HG03196 (cell line): ENCODE data around the gene PCNX4.

Source experiments
- ATAC-seq: cut with Tn5 transposase; IDR thresholded peaks from one replicate; pipeline ENCODE4 v1.9.1; 2021; ENCODE audit not compliant: unreplicated experiment

PCNX4 gene

DNA sequence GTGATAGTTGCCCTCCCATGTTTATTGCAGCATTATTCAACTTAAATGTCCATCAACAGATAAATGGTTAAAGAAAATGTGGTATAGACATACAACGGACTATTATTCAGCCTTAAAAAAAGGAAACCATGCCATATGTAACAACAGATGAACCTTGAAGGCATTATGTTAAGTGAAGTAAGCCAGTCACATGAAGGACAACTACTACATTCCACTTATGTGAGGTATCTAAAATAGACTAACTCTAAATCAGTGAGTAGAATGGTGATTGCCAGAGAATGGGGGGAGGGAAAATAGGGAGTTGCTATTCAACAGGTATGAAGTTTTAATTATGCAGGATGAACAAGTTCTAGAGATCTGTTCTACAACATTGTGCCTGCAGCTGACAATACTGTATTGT, 10.1 kb downstream of the PCNX4 start:
- ATAC-seq, result no peak

DNA sequence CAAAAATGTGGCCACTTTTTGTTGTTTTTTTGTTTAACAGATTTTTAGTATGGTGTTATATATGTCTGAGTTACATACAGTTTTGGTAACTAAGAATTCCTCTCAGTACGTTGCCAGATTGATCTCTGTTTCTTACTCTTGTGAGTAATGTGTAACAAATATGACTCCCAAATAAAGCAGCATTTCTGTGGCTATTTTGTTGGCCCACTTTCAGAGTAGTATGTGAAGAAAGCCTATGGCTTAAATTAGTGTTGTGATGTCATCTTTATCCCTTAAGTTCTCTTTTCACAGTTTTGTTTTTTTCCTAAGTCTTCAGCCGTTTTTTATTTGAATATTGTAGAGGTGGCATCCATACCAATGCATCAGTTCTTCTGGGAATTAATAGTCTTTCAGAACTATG, 10.7 kb downstream of the PCNX4 start:
- ATAC-seq, result no peak

GRCh38 chr14:60106339-60106738, 14.6 kb downstream of the PCNX4 start:
- no peak for ATAC-seq

- no peak for ATAC-seq
Observed at GRCh38 chr14:60107477-60107876, 15.8 kb downstream of the PCNX4 start.

DNA sequence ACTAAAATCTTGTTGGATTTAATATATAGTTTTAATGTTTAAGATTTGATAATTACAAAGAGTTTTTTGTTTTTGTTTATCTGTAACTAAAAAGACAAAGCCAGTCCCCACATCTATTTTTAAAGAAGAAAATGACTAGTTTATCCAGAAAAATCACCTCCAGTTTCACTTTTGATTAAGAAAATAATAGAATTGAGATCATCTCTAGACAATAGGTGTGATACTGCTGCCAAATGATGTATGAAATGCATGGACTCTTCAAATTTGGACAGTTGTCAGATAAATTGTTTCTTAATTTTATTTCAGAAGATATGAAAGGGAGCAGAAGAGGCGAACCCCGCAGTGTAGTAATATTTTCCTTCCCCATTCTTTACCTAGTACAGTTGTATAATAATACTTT, 20.0 kb downstream of the PCNX4 start:
- ATAC-seq, result no peak

GRCh38 chr14:60114881-60115280, 23.2 kb downstream of the PCNX4 start:
- no peak for ATAC-seq

DNA sequence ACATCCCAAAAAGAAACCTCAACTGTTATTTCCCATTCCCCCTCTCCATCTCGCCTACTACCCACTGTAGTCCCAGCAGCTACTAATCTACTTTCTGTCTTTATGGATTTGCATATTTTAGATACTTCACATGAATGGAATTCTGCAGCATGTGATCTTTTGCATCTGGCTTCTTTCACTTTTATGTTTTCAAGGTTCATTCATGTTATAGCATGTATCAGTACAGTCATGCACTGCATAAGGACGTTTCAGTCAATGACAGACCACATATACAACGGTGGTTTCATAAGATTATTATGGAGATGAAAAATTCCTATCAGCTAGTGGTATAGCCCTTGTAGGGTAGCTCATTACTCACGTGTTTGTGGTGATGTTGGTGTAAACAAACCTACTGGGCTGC, 24.5 kb downstream of the PCNX4 start:
- ATAC-seq, result no peak

GRCh38 chr14:60125918-60126317, 34.2 kb downstream of the PCNX4 start:
- ATAC-seq, result no peak

DNA sequence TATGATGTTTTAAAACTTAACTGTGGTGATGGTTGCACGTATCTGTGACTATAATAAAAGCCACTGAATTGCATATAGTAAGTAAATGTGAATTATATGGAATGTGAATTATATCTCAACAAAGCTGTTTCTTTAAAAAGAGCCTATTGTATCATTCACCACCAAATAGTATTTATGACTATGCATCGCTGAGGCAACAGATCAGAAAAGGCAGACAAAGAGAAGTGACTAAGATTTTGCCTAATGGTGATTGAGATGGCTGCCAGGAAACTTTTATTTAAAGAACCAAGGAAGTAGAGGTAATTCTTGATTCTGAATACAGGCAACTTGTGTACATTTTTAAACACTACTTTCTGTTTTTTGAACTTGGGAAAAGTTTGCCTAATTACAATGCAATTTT, 41.8 kb downstream of the PCNX4 start:
- no peak for ATAC-seq

DNA sequence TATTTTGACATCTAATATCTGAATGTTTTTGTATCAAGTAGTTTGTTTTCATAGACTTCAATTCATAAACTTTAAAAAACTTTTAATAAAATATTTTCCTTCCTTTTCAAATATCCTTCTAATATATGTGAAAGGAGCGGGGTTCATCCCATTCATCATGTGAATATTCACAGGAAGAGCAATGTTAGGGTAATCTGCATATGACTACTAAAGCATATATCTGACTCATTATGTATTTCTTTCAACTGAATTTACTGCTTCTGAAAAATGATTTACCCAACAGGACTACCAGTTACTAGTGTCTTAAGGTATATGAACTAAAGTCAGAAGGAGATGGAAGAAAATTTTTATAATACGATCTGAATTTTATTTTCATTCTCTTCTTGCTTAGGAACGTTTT, 43.0 kb downstream of the PCNX4 start:
- ATAC-seq, result no peak

GRCh38 chr14:60151715-60152114, 60.0 kb downstream of the PCNX4 start:
- ATAC-seq, result peak; percentile 87

DNA sequence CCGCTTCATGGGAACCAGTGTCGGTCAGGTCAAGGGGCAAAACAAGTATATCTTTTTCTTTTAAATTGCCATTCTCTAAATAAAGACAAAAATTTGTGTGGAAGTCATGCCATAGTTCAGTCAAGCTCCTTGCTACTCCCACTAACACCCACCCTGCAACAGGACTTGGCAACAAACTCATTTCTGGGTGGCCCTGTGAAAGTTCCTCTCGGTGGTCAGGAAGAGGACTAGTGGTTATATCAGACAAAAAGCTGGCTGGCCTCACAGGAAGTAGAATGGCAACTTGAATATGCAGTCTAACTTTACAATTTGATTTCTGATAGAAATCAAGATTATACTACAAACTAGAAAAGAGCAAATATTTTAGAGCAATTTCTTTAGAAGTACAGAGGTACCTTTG, 62.3 kb downstream of the PCNX4 start:
- ATAC-seq, result no peak

DNA sequence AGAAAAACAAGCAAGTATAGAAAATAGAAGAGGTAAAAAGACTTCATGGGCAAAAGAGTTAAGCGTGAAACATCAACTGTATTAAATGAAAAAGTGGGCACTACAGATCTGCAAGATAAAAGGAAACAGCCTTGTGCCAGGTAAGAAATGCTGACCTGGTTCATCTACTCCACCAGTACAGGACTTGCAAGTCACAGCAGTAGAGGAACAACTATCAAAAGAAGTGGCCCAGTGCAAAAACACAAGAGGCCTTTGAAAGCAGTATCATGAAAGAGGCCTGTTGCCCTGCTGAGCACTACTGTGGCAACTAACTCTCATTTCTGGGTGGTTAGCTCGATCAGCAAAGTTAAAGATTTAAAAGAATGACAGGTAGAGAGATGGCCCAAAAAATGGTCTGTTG, 62.9 kb downstream of the PCNX4 start:
- ATAC-seq, result no peak

GRCh38 chr14:60160422-60160821, 68.7 kb downstream of the PCNX4 start:
- ATAC-seq, result no peak

DNA sequence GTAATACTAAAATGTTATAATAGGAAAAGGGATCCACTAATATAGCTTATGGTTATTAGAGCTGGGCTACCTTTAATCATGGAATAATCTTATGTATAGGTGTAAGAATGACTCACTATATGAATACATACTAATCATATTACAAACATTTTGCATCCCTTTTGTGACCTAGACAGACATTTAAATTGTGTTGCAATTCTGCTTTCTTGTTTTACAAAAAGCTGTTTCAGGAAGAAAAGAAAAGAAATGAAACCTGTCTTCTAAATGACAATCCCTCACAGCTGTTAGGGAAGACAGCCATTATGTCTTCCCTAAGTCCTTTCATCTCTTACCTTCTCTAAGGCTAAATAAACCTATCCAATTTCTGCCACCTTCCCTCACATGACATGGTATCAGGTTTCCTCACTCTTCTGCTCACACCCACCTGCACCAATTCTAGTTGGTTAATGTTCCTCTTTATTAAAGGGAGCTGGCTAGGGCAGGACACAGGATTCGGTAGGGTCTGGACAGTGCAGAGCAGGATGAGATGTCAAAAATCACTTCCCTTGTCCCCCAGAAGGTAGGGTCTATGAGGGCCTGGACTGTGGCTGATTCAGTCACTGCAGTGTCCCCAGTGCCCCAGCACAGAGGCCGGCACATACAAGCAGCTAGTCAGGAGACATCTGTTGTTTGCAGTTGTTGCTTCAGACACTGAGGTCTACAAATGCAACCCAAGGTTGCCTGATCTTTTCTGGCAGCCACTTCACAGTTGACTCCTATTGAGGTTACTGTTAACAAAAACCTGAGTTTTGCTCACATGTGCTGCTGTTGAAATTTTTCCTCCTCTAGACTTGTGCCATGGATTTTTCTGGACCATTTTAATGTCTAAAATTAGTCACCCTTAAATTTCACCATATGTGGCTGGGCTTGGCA, 69.7 kb downstream of the PCNX4 start:
- no peak for ATAC-seq

DNA sequence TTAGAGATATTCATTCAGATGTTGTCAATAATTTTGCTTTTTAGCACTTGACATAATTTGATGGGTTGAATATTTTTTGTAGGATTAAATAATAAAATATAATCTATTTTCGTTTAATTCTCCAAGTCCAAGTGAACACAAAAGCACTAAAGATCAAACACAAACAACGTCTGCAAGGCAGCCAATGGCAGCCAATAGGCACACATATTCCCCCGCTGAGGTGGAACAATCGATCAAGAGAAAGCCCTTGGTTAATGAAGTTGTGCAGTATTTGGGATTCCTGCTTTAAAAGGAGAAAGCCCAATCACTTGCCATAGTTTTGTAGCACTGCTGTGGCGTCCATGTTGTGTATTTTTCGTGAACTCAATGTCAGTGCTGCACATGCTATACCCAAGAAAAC, 72.0 kb downstream of the PCNX4 start:
- ATAC-seq, result no peak

GRCh38 chr14:60164404-60164711, 72.6 kb downstream of the PCNX4 start:
- no peak for ATAC-seq

- ATAC-seq, result peak; percentile 91
Observed at GRCh38 chr14:60164712-60165546, 73.2 kb downstream of the PCNX4 start, which contains the start of gene DHRS7. TSS of gene DHRS7 (minus strand) at chr14:60165398. CDS start at chr14:60165309, 89 bp downstream.

DNA sequence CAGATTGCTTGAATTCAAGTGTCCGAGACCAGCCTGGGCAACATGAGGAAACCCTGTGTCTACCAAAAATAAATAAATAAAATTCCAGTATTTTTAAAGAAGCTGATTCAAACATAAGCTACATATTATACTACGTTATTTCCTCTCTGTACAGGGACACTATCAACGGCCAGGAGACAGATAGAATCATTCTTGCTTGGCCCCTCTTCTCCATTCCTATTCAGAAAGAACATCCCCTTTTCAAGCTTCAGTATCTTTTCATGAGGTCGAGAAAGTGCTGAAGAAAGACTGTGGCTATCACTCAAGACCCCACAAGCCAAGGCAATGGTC, 73.8 kb downstream of the PCNX4 start:
- peak; percentile 1 for ATAC-seq

GRCh38 chr14:60166142-60166541, 74.4 kb downstream of the PCNX4 start:
- no peak for ATAC-seq

DNA sequence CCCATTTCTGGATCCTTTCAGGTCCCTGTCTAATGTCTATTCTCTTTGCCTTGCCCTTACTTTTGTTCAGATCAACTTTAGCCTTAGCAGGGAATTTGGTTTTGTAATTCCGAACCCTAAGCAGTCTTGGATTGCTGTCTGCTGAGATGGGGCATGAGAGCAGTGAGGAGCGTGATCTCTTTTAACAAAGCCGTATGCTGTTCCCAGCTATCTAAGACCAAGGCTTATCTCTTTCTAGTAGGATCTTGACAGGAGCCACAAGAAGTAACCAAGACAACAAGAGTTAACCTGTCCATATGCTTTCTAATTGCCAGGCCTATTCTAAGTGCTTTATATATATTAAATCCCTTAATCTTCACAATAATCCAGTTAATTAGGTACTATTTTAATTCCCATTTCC, 78.0 kb downstream of the PCNX4 start:
- ATAC-seq, result no peak

GRCh38 chr14:60170948-60171347, 79.2 kb downstream of the PCNX4 start:
- no peak for ATAC-seq
